HG03066 (cell line): ENCODE results near the gene ZCCHC14.
"Not testable (repeated sequence)": the region's sequence is repeated elsewhere in the genome, so short reads cannot be mapped to it uniquely, and the experiment has no call there.

Experiments used
- ATAC-seq: cut with Tn5 transposase; IDR thresholded peaks from one replicate; pipeline ENCODE4 v1.9.1; 2021; ENCODE audit warnings: low read depth; ENCODE audit not compliant: unreplicated experiment

ZCCHC14 gene

GRCh38 chr16:87497767-87498290 lies 5.0 kb upstream of the ZCCHC14 start:
- not testable (repeated sequence) for ATAC-seq

- not testable (repeated sequence) for ATAC-seq
Observed at GRCh38 chr16:87497023-87497766, 4.4 kb upstream of the ZCCHC14 start.

GRCh38 chr16:87496447-87496801 lies 3.6 kb upstream of the ZCCHC14 start:
- no peak for ATAC-seq

GRCh38 chr16:87495578-87496446 lies 3.0 kb upstream of the ZCCHC14 start:
- no peak for ATAC-seq

GRCh38 chr16:87493608-87494280 lies 920 bp upstream of the ZCCHC14 start:
- no peak for ATAC-seq

GRCh38 chr16:87492291-87492630 lies 563 bp downstream of the ZCCHC14 start:
- no peak for ATAC-seq

- ATAC-seq = no peak
Observed at GRCh38 chr16:87491522-87492290, 1.1 kb downstream of the ZCCHC14 start.

GRCh38 chr16:87490799-87491521 lies 1.9 kb downstream of the ZCCHC14 start:
- ATAC-seq = not testable (repeated sequence)

- ATAC-seq = no peak
Observed at GRCh38 chr16:87490096-87490798, 2.6 kb downstream of the ZCCHC14 start.

- ATAC-seq = no peak
Observed at GRCh38 chr16:87489434-87490045, 3.3 kb downstream of the ZCCHC14 start.

GRCh38 chr16:87488960-87489359 lies 3.9 kb downstream of the ZCCHC14 start:
- ATAC-seq = not testable (repeated sequence)

GRCh38 chr16:87487361-87487924 lies 5.4 kb downstream of the ZCCHC14 start:
- ATAC-seq = no peak

GRCh38 chr16:87486713-87487247 lies 6.0 kb downstream of the ZCCHC14 start:
- no peak for ATAC-seq

GRCh38 chr16:87486282-87486681 lies 6.5 kb downstream of the ZCCHC14 start:
- no peak for ATAC-seq

- ATAC-seq = not testable (repeated sequence)
Observed at GRCh38 chr16:87485792-87486191, 7.0 kb downstream of the ZCCHC14 start.

GRCh38 chr16:87484487-87485331 lies 8.1 kb downstream of the ZCCHC14 start:
- ATAC-seq = no peak

GRCh38 chr16:87483481-87483880 lies 9.3 kb downstream of the ZCCHC14 start:
- no peak for ATAC-seq
